ENCODE results near the gene CDH2.
A peak's percentile ranks its signal among the peaks of the same experiment; 100 is the strongest.

Gene CDH2

DNA sequence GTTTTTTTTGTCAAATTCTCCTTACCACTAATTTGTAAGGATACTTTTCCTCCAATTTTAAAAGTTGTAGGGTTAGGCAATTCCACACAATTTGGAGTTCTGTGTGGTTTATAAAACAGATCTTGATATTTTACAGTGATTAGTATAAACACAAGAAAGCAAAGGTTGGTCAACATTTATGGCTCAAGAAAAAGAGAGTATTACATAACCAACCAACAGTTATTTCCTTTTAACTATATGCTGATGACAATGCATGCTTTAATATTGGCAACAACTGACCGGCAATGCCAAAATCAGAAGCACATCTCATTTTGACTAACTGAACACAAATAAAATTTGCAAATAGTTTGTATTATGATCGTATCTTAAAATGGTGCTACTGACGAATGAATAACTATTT lies 137.2 kb downstream of the CDH2 start:
- peak; percentile 25 for DNase-seq

DNA sequence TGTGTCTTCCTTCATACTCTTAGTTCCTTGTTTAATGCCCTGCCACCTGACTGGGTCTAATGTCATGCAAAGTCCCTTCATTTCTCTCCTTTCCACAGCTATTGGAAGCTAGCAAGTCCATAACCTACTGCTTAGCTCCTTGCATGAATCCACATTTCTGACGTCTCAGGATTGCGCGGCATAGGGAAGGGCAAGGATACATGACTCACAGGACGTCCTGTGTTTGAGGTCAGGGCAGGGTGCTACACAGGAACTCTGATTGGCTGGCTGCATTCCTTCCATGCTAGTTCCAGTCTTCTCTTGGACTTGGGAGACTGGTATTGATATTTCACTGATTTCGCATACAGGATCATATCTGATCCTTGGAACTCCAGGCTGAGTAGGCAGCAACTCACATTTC lies 137.9 kb downstream of the CDH2 start:
- no peak for DNase-seq

DNA sequence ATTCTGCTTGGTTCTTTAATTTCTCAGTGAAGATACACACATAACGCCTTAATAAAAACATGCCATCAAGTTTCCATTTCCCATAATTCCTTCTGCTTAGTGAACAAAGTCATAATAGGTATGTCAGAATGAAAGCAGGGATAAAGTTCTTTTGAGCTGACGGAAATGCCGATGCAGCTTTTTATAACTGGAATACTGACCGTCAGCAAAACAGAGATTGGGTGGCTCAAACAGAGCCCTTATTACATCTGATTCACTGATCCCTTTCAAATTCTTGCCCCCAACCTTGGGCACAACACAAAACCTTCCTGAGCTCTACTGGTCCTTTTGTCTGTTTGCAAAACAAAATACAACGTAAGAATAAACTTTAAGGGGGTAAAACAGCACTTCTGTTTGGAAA lies 140.4 kb downstream of the CDH2 start:
- no peak for DNase-seq

DNA sequence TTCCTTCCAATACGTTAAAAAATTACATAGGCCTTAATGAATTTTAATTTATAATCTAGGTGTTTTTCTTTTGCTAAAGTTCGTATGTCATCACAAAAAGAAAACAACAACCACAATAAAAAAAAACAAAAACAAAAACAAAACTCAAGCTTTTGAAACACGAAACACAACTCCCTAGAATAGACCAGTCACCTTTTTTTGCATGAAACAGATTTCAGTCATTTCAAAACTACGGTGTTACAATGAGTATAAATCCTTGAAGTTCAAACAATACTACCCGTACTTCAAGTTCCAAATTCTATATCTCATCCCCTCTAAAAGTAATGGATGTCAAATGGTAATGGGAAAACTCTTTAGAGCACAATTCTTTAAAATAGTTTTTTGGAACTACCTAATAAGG lies 142.4 kb downstream of the CDH2 start:
- DNase-seq = no peak

DNA sequence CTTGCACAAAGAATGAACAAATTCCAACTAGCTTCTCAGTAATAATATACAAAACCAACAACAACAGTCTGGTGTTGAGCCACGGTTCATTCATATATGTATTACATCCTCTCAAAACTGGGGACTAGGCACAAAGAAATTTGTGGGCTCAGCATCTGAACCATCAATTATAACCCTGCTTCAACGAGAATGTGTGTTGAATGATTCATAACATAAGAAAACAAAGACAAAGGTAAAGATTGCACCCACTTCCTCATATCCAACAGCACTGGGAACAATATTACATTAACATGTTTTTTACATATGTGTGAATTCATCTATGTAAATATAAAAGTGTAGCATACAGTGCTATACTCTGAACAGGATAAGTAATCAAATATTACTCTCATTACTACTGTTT lies 144.8 kb downstream of the CDH2 start:
- no peak for DNase-seq

DNA sequence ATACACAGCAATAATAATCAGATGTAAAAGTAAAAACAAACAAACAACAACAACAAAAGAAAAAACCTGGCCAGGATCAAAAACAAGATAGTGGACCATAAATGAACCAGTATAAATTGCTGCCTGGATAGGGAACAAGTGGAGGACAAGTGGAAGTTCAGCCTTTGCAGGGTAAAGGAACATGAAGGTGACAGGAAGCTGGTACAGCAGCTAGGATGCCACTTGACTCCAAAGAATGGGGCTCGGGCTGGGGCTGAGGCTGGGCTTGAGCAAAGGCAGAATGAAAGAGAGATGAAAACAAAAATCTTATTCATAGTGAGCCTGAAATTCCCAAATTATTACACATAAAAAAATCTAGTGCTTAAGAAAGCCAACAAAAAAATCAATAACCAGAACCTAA lies 146.5 kb downstream of the CDH2 start:
- no peak for DNase-seq

DNA sequence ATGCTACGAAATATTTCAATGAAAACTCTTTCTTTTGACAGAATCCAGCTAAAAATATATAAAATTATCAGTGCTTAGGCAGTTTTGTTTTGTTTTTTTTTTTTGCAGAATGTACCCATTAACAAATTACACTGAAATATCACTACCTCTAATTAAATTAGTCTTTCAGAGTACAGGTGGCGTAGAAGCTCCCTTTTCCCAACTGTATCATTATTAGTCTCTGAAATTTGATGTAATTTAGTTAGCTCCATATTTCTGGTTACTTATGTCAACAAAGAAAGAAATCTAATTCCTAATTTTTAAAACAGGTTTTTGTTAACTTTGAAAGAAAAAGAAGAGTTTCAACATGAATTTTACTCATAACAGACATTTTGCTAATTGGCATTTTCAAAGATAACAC lies 149.2 kb downstream of the CDH2 start:
- DNase-seq = no peak

DNA sequence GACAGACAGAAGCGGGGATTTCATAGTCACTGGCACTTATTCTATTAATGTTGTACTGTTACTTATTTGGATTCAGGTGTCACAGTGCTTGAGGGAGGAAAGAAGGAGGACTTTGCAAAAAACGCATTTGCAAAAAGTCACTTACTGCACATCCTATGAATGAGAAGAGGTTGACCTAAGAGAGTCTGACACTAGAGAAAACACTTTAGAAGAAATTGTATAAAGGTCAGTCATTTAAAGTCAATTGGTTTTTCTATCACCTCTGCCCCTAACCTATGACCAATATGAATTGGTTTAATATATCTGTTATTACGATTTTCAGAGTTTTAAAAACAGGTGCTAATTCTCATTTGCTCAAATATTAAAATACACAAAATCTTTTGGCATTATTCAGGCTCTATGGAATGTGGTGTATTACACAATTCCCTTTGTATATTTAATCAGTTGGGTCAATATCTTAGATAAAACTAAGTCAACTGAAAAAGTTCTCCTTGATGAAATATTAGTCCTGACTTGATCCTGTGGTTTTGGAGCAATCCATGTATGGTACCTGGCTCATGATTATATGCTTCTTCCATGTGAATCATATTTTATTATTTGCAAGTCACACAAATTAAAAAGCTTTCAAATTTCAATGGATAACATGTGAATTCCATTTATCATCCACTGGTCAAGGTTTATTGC lies 157.4 kb downstream of the CDH2 start:
- no peak for DNase-seq

DNA sequence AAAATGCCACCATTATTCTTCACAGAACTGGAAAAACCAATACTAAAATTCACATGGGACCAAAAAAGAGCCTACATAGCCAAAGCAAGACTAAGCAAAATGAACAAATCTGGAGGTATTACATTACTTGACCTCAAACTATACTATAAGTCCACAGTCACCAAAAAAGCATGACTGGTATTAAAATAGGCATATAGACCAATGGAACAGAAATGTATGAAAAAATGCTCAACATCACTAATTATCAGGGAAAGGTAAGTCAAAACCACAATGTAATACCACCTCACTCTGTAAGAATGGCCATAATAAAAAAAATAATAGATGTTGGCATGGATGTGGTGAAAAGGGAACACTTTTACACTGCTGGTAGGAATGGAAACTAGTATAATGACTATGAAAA lies 158.6 kb downstream of the CDH2 start:
- DNase-seq = no peak

DNA sequence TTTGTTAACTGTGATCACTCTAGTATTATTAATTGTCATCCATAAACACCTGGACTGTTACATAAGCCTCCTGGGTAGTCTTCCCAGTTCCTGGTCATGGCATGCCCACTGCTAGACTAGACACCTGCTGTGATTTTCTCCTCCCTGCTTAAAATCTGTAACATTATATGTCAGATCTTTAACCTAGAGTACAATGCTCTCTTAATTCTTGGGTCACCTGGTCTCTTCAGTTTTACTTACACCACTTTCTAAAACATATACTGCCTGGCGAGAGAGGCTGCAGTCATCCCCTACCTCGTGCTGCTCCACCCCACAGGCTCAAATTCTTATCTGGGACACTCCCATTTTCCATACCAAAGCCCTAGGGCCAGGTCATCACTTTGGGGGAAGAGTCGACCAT lies 161.3 kb downstream of the CDH2 start:
- no peak for DNase-seq

DNA sequence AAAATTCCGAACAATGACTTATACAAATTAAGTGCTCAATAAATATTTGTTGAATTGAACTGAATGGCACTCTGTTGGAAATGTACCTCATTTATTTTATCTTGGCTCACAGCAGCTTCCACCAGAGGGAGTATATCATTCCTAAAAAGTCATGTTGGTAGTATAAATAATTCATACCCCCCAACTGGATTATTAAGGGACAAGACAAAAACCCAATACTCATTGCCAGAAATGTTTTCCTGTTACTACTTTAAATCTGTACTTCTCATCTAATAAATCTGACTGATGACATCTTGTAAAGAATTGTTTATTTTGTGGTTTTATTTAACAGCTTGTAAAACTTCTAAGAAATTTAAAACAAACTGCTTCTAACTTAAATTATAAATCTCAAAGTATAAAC lies 163.9 kb downstream of the CDH2 start:
- peak; percentile 2 for DNase-seq

DNA sequence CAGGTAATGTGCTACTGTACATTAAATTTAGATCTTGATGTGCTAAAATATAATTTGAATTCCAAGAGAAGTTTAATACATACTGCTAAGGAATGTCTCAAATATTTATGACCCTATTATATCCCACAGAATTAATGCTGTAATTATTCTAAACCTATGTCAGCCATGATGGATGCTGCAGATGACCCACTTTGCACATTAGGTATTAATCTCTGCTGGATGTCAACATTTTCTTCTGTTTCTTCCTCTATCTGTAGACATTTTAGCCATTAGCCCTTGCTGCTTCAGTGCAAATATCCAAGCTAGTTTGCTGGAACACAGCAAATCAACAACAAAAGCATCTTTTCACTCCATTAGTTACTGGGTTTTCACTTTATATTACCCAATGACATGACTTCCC lies 164.6 kb downstream of the CDH2 start:
- no peak for DNase-seq

DNA sequence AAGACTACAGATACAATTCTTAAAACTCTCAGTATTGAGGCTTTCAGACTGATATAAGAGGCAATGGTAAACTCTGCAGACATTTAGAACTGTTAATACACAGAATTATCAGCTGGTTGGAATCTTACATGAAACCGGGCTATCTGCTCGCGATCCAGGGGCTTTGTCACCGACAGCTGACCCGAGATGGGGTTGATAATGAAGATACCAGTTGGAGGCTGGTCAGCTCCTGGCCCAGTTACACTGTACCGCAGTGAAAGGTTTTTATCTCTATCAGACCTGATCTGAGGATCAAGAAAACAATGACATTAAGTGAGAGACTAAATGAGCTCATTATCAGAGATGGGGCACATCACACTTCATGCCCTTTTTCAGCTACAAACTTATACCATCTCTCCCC lies 167.3 kb downstream of the CDH2 start:
- peak; percentile 1 for DNase-seq

DNA sequence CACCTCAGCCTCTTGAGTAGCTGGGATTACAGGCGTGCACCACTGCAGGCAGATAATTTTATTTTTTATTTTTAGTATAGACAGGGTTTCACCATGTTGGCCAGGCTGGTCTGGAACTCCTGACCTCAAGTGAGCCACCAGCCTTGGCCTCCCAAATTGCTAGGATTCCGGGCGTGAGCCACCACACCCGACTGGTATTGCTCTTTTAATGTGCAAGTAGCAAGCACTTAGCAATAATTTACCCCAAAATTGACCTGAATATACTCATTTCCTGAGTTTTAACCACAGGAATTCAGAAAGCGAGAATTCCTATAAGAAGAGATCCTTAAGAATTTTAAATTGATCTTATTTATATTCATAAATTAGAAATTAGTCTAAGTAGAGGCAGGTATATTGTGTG lies 169.1 kb downstream of the CDH2 start:
- no peak for DNase-seq

DNA sequence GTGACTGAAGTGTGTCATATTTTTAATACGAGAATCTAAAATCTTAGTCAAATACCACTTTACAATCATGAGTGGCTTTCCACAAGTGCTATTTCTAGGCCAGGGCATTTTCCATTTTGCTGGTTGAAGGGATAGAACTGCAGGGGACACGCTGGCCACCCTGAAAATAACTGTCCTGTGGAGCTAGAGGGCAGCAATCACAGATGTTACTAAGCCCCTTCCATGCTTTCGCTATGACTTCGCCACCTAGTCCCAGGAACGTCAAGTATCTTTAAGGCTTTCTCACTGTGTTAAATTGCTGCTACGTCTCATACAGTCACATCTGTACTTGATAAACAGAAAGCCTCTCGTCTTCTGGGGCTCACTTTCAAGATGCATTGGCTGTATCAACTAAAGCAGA lies 171.8 kb downstream of the CDH2 start:
- DNase-seq = no peak

DNA sequence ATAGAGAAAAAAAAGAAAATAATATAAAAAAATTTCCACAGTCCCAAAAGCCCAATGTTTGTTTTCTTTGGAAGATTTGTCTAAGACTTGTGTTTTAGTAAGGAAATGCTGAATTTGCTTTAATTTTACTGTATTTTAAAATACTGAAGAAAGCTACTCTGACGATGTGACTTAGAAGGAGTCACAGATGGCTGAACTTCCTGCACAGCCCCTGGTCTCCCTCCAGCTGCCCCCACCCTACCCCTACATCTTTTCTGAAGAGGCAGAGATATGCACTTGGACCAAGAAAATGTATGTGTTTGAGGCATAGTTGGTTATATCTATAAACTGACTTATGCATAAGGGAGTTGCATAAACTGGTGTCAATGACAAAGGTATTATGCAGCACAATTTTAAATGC lies 172.3 kb downstream of the CDH2 start:
- DNase-seq = no peak

DNA sequence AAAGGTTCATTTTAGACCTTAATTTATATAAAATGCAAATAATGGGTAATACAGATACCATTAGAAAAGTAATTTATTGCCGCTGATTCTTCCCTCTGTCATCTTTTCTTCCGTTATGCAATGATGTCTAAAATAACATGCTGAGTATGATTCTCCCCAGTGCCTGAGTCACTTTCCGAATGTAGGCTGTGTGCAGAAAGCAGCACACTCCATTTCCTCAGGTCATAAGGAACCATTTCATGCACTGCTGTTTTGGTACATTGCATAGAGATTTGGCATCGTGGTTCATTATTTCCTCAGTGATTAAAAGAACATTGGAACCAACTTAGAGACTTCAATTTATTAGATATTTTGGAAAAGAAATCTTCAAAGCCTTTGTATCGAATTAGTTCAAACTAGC lies 173.5 kb downstream of the CDH2 start:
- no peak for DNase-seq

DNA sequence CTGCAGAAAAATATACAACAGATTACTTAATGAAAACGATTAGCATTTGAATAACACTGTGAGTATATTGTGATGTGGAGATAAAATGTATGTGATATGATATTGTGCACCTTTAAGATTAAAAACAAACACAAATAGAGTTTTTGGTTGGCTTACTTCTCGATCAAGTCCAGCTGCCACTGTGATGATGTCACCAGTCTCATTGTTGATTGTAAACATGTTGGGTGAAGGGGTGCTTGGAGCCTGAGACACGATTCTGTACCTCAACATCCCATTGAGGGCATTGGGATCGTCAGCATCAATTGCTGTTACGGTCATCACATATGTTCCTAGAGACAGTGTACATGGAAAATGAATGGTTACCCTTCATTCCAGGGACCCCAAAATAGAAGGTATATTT lies 174.1 kb downstream of the CDH2 start:
- DNase-seq = no peak

DNA sequence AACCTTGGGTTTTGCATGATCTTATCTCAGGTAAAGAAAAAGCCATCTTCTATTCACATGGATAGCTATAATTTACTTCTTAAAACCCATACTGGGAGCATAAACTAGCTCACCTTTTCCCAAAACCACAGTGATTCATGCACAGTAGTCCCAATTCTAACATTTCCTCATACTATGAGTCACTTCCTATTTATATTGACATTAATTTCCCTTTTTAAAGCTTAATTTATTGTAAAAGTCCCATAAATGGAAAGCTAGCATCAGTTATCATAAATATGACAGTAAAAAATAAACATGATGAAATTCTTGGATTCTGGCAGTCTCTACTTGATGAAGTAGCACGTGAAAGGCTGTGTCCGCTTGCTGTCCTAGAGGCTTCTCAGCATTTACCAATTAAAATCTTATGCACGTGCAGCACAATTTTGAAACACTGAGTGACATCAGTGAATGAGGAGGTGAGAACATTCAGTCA lies 180.1 kb downstream of the CDH2 start:
- DNase-seq = no peak

DNA sequence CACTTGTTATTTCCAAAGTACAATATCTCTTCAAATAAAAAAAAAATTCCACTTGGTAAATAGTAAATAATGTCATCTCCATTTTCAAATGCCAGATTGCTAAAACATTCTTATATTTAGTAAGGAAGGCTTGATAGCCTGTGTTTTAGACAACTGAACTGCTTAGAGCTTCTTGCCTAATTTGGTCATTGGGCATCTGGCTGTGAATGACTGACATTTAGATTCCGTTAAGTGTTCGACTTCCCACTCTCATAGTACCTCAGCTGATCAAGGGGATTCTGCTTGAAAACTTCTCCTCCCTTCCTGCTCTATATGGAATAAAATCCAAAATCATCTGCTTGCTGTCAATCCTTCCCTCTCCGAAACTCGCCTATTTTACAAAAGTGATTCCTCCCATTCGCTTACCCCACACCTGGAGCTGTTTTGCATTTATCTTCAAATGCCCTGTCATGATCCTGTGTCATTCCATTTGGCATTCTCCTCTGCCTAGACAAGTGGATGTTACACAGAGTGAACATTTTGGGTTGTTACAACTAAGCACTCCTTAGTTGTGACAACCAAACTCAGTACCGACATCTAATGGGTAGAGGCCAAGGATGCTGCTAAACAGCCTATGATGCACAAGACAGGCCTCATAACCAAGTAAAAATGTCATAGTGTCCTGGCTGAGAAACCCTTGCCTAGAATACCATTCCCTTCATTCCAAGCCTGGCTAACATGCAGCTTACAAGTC lies 181.0 kb downstream of the CDH2 start:
- DNase-seq = no peak

DNA sequence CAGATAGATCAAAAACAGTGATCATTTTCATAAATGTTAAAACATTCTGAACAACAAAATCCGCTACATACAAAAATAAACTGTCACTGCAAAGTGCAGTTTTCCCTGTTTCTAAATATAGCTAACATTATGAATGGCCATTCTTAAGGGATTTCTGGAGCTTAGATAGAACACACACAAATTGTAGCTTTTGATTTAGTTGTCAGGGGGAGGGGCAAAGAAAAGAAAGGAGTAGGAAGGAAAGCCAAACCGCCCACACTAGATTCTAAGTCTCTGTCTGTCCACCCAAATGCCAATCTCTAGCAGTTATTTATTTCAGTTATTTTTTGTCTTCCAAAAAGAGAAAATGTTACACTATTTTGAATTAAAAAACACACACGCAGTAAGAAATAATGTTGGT lies 182.4 kb downstream of the CDH2 start:
- DNase-seq = no peak

DNA sequence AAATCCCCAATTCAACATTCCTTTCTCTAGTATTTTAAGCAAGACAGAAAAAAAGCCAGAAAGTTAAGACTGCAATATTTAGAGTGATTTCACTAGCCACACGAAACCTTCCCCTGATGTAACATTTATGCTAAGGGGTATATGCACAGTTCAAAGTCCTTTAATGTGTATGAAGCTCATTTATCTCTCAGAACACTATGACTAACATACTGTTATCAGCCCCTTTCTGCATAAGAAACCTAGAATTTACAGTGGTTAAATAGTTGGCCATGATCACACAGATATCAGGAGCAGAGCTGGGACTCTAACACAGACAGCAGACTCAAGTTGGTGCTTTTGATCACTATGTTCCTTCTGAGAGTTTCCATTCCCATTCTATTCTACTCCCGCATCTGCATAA lies 185.5 kb downstream of the CDH2 start:
- no peak for DNase-seq

DNA sequence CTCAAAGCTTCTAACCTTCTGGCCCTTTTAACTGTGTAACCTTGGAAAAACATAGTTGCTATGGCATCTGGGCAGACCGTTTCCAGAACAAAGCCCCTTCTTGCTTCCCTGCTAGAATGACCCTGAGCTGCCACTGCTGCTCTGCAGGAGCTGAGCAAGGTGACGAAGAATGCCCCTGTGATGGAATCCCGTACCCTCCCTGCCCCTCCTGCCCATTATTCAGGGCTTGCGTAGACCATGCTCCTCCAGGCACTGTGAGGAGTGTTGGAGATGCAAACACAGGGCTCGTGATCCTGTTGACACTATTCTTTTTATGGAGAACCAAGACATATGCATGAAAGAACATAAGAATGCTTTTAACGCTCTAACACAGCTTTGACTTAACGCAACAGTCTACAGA lies 191.1 kb downstream of the CDH2 start:
- no peak for DNase-seq

DNA sequence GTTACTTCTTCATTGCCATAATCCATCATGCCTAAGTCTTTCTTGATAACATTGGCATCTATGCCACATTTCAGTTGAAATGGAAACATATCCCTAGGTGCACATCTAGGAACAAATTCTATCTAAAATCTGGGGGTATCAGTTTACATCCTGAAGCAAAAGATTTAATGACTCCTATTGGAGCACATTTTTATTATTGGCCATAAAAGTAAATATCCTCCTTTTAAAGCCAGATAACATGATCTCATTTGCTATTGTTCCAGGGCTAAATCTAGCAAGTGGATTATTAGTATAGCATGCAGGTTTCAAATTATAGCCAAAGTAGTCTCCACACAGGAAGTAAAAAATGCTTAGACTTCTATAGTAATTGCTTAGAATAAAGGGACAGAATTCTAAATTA lies 193.2 kb downstream of the CDH2 start:
- DNase-seq = no peak

DNA sequence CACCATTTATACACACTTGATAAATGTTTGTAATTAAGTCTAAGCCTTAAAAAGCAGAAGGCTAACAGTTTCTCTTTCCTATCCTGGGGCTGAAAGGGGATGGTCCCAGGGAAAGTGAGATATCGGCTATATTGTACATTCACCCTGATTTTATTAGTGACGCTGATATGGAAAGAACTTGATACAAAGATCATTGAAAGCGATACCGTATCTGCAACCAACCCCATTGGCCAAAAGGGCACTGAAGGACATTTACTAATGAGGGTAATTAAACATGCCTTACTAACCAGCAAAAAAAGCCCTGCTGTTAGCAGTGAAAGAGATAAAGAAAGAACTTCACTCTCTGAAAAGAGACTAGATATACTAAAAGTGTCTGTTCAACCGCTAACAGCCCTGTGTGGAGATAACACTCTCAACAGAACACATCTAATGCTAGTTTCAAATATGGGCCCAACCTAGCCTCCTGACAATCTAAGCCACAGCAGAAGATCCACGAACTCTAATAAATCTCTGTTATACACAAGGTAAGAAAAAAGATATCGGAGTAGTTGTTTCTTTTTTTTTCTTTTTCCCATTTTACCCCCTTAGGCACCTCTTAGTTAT lies 200.0 kb downstream of the CDH2 start:
- DNase-seq = no peak

All from hematopoietic multipotent progenitor cell treated with erythropoietin and hydrocortisone succinate and interleukin-3 and kit ligand, for 4 days (in vitro differentiated cells).